HepG2 (cell line): ENCODE measurements around the gene CALY. TPM values are rescaled to one million over a fixed set of nuclear protein-coding genes. Genes with fewer than 3 reads are reported as not detected.

Experiments used
- ATAC-seq: fragments of 200-7000 bp; cut with Tn5 transposase; 3 replicates; pipeline ENCODE4 v1.9.1; 2020; ENCODE audit warnings: mild to moderate bottlenecking, moderate library complexity
- BruUV-seq: library from RNA; stranded (reverse); fragments of 400-500 nt; replicated peaks from 2 replicates; lab custom pipeline; 2021; lab: Mats Ljungman, UMichigan
- CTCF ChIA-PET: fragments of 300-600 bp; formaldehyde crosslinking; extraction: SDS; loops from one replicate; lab custom pipeline; 2021; ENCODE audit warnings: low total read pairs, inconsistent platforms, low intra/inter-chr PET ratio; lab: Yijun Ruan, JAX
- POLR2A ChIA-PET: fragments of 350-600 bp; sonication (Branson Sonifier 250); formaldehyde crosslinking; loops from one replicate; lab custom pipeline; 2020; ENCODE audit warnings: antibody characterized with exemption, inconsistent platforms; lab: Yijun Ruan, JAX
- DNase-seq: peaks from one replicate; pipeline ENCODE4 v3.0.0-alpha.2; 2015; ENCODE audit warnings: low spot score
- FAIRE-seq: peaks from 3 replicates; lab custom pipeline; 2011; peaks lifted over from hg19 to GRCh38; lab: Jason Lieb, UNC
- H2AFZ ChIP-seq: one replicate; pipeline ENCODE4 v1.6.1; 2011; ENCODE audit warnings: low read length, inconsistent platforms
- H3K27ac ChIP-seq: fragments of 300-600 bp; 3 replicates; pipeline ENCODE4 v1.8.0; 2011; ENCODE audit warnings: mixed run types, mild to moderate bottlenecking, mixed read lengths, low read length, inconsistent platforms; ENCODE audit not compliant: insufficient read depth; ENCODE audit errors: extremely low read length
- H3K27me3 ChIP-seq, 2 experiments: fragments of 200-600 bp in 1 of 2; 2 replicates in 1 of 2; 3 replicates in 1 of 2; pipeline versions ENCODE4 v1.6.0 to v1.8.0; 2011; ENCODE audit warnings: low read length in 2 of 2, mild to moderate bottlenecking in 2 of 2, moderate library complexity in 2 of 2, inconsistent platforms in 1 of 2; ENCODE audit not compliant: insufficient read depth in 2 of 2, control insufficient read depth in 1 of 2
- H3K36me3 ChIP-seq, 2 experiments: fragments of 200-600 bp in 1 of 2; replicated peaks in 1 of 2; 2 replicates in 1 of 2; 3 replicates in 1 of 2; pipeline versions ENCODE4 v1.5.1 to v1.8.0; 2011; ENCODE audit warnings: low read length in 2 of 2, inconsistent platforms in 1 of 2; ENCODE audit not compliant: insufficient read depth in 2 of 2, control insufficient read depth in 1 of 2
- H3K4me1 ChIP-seq: 2 replicates; pipeline ENCODE4 v1.5.1; 2012; ENCODE audit warnings: low read length, inconsistent platforms; ENCODE audit not compliant: insufficient read depth
- H3K4me2 ChIP-seq: 2 replicates; pipeline ENCODE4 v1.6.0; 2011; ENCODE audit warnings: low read depth, low read length, inconsistent platforms
- H3K4me3 ChIP-seq, 3 experiments: fragments of 200-600 bp in 1 of 3; sonication (generic), shearing (Covaris generic) in 1 of 3; replicated peaks in 1 of 3; 2 replicates each; pipeline ENCODE4 v1.5.1; 2011 to 2016; ENCODE audit warnings: low read length in 3 of 3, inconsistent platforms in 2 of 3, low read depth in 2 of 3, mild to moderate bottlenecking in 2 of 3, control low read depth in 1 of 3, mixed read lengths in 1 of 3; ENCODE audit not compliant: insufficient read depth in 1 of 3
- H3K79me2 ChIP-seq: one replicate; pipeline ENCODE4 v1.6.1; 2011; ENCODE audit warnings: low read length, inconsistent platforms; ENCODE audit not compliant: insufficient read depth
- H3K9ac ChIP-seq: 2 replicates; pipeline ENCODE4 v1.6.0; 2011; ENCODE audit warnings: mild to moderate bottlenecking, low read depth, low read length, inconsistent platforms; ENCODE audit not compliant: insufficient read depth
- H3K9me3 ChIP-seq: 2 replicates; pipeline ENCODE4 v1.5.1; 2012; ENCODE audit warnings: mild to moderate bottlenecking, low read length
- H4K20me1 ChIP-seq: 2 replicates; pipeline ENCODE4 v1.6.0; 2011; ENCODE audit warnings: inconsistent platforms, mild to moderate bottlenecking, low read length, moderate library complexity; ENCODE audit not compliant: insufficient read depth
- AGO2 ChIP-seq: fragments of 200-400 bp; formaldehyde crosslinking; optimal IDR thresholded peaks from 2 replicates; pipeline ENCODE3; 2017; ENCODE audit warnings: mild to moderate bottlenecking, low read depth, low read length, moderate library complexity
- CENPT ChIP-seq: sonication (generic); formaldehyde crosslinking; IDR thresholded peaks from 2 replicates; pipeline ENCODE4 v1.8.0; 2022; ENCODE audit warnings: low read depth, mild to moderate bottlenecking, moderate library complexity, missing genetic modification reagents
- POLR2G ChIP-seq: fragments of 200-400 bp; formaldehyde crosslinking; IDR thresholded peaks from 2 replicates; pipeline ENCODE4 v1.6.1; 2018; ENCODE audit warnings: mild to moderate bottlenecking, low read depth, low read length, moderate library complexity
- RBFOX2 ChIP-seq: fragments of 200-400 bp; formaldehyde crosslinking; IDR thresholded peaks from 2 replicates; pipeline ENCODE4 v1.6.1; 2017; ENCODE audit warnings: low read depth, mild to moderate bottlenecking, low read length
- RBM22 ChIP-seq: fragments of 200-400 bp; formaldehyde crosslinking; optimal IDR thresholded peaks from 2 replicates; pipeline ENCODE3; 2017; ENCODE audit warnings: mild to moderate bottlenecking, low read length, moderate library complexity
- TCF7L2 ChIP-seq: IDR thresholded peaks from 2 replicates; pipeline ENCODE4 v1.6.1; 2011; ENCODE audit warnings: mild to moderate bottlenecking, low read depth, low read length, moderate library complexity
- TMF1 ChIP-seq: sonication (generic); formaldehyde crosslinking; IDR thresholded peaks from 2 replicates; pipeline ENCODE4 v1.8.1; 2022; ENCODE audit warnings: low read depth, missing genetic modification reagents
- U2AF2 ChIP-seq: fragments of 200-400 bp; formaldehyde crosslinking; IDR thresholded peaks from 2 replicates; pipeline ENCODE4 v1.6.1; 2017; ENCODE audit warnings: low read depth, mild to moderate bottlenecking, low read length
- ZBTB42 ChIP-seq: sonication (generic); formaldehyde crosslinking; IDR thresholded peaks from 2 replicates; pipeline ENCODE4 v1.5.0; 2020; ENCODE audit warnings: mild to moderate bottlenecking, missing genetic modification reagents
- ZNF510 ChIP-seq: sonication (generic); formaldehyde crosslinking; IDR thresholded peaks from 2 replicates; pipeline ENCODE4 v1.4.0; 2020; ENCODE audit warnings: low read depth, mild to moderate bottlenecking, missing genetic modification reagents
- ZSCAN25 ChIP-seq: sonication (generic); formaldehyde crosslinking; IDR thresholded peaks from 2 replicates; pipeline ENCODE4 v1.8.0; 2022; ENCODE audit warnings: mild to moderate bottlenecking, missing genetic modification reagents
- WGBS: methylation state at CpG from one replicate; pipeline ENCODE4 v1.1.6; 2017; ENCODE audit warnings: low lambda C conversion rate; 5-methylcytosine and 5-hydroxymethylcytosine counted together
- in situ Hi-C: cut with HindIII; loops from 2 replicates; pipeline ENCODE4 v1.10.0; 2017; ENCODE audit warnings: low pct_unique_long_range_greater_than_20kb; ENCODE audit not compliant: extremely low pct_ligation_motif_present
- intact Hi-C: fragments of 100-400 bp; cut with micrococcal nuclease; formaldehyde crosslinking; loops from one replicate; pipeline ENCODE4 v1.10.0; 2022; ENCODE audit not compliant: unreplicated experiment
- polyA plus RNA-seq, 8 experiments: library from polyadenylated mRNA; depleted of rRNA in 3 of 8; stranded (reverse) in 7 of 8; unstranded in 1 of 8; fragments of >200 nt; fragmentation: Illumina TruSeq in 4 of 8; extraction: Trizol in 4 of 8; gene quantifications; 2 replicates each; pipeline versions ENCODE4 v1.2.1 to v1.2.3, GENCODE V29; 2011 to 2016; ENCODE audit warnings: low read depth in 4 of 8, missing spikeins in 1 of 8, mixed read lengths in 1 of 8; ENCODE audit not compliant: insufficient read depth in 1 of 8
- total RNA-seq, 5 experiments: library from RNA; depleted of rRNA; stranded (reverse); fragments of >200 nt; fragmentation: Illumina TruSeq; extraction: Trizol; gene quantifications; 2 replicates each; pipeline ENCODE4 v1.2.3, GENCODE V29; 2016; ENCODE audit warnings: low read depth in 1 of 5
- TF ChIP-seq, protein P1 (sequence below): sonication (generic); formaldehyde crosslinking; conservative IDR thresholded peaks from 2 replicates; pipeline ENCODE4 v1.8.0; 2022; ENCODE audit warnings: missing genetic modification reagents

CALY gene
- total and polyA plus RNA-seq, 2 of the 13 experiments (the other 11 are each of a cell fraction or from before 2014, with no cell fraction given) = 0.08 TPM; not detected in 1

DNA sequence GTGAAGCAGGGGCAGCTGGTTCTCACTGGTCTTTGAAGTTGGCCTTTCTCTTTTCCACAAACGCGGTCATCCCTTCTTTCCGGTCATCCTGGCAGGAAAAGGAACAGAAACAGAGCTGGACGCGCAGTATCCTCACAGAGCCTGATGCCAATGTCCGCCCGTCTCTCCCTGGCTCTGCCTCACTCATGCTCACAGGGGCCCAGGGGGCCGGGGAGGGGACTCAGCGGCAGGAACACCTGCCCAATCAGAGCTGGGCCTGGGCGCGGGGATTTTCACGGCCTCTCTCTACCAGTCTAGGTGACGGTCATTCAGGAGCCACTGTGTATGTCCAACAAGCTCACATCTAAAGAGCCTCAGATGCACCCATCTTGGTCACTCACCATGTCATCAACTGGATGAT is 26.1 kb upstream of the CALY start:
- POLR2A ChIA-PET = interaction anchor here (5.8 kb wide), 1 partner anchor 15 kb away, joined by 78 read pairs; the partner anchor contains the start of gene PAOX
- no peak for DNase-seq

GRCh38 chr10:133361773-133362441 is 25.2 kb upstream of the CALY start:
- WGBS = 91% methylated on average over 18 of the region's 18 CpGs
- Histone ChIP-seq H3K4me1 (peaks cover 25% of the 10 kb centered on the region), H3K27ac (no peak overlapping the region), H3K79me2 (peaks cover 4% of the 10 kb centered on the region), H3K4me2 (no peak overlapping the region), H3K27me3 (no peaks in the 10 kb centered on the region), H3K9ac (no peak overlapping the region), H3K4me3 (no peak overlapping the region), H3K36me3 (peaks cover 22 to 45% of the 10 kb centered on the region in 2 experiments), H2AFZ (no peak overlapping the region), H4K20me1 (no peaks in the 10 kb centered on the region), H3K9me3 (no peaks in the 10 kb centered on the region)
- no TSS peak for BruUV-seq
- no peak for FAIRE-seq
- ChIA-PET CTCF (no interaction called here), POLR2A (interaction anchor here (1.3 to 5.8 kb wide), 4 partner anchors 10 to 32 kb away, joined by 3 to 78 read pairs (median 31); partner anchors contain the start of genes ECHS1, MTG1, PAOX and PRAP1)
- DNase-seq = no peak
- in situ Hi-C loops = no loop called here
- ATAC-seq = no peak
- intact Hi-C loops = no loop called here
- TF ChIP-seq RBFOX2 = peak; percentile 30; the same call in 1 of the 2 replicates
- TF ChIP-seq U2AF2 = no peak
- TF ChIP-seq CENPT (CRISPR knock-in tag) = no peak
- TF ChIP-seq, protein P1, sequence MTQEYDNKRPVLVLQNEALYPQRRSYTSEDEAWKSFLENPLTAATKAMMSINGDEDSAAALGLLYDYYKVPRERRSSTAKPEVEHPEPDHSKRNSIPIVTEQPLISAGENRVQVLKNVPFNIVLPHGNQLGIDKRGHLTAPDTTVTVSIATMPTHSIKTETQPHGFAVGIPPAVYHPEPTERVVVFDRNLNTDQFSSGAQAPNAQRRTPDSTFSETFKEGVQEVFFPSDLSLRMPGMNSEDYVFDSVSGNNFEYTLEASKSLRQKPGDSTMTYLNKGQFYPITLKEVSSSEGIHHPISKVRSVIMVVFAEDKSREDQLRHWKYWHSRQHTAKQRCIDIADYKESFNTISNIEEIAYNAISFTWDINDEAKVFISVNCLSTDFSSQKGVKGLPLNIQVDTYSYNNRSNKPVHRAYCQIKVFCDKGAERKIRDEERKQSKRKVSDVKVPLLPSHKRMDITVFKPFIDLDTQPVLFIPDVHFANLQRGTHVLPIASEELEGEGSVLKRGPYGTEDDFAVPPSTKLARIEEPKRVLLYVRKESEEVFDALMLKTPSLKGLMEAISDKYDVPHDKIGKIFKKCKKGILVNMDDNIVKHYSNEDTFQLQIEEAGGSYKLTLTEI = no peak
- TF ChIP-seq POLR2G = peak; percentile 31; the same call in 1 of the 2 replicates
- TF ChIP-seq ZSCAN25 (CRISPR knock-in tag) = peak; percentile 67; the same call in 1 of the 2 replicates

More for the DNA sequence above, 26.1 kb upstream of the CALY start:
- H3K4me3 ChIP-seq = no peak overlapping the region
- no peak for FAIRE-seq
- no peaks in the 10 kb centered on the region for H3K79me2 ChIP-seq
- H2AFZ ChIP-seq = no peak overlapping the region
- intact Hi-C loops (no loop called here), in situ Hi-C loops (no loop called here)
- no peaks in the 10 kb centered on the region for H4K20me1 ChIP-seq
- TF ChIP-seq AGO2 = peak; percentile 47
- 0 out of 2 replicates have a peak, but pooled peaks have one; percentile 18 for TF ChIP-seq RBFOX2
- TF ChIP-seq TCF7L2 = no peak
- peak; percentile 58 for TF ChIP-seq RBM22
- TF ChIP-seq TMF1 (CRISPR knock-in tag) = no peak
- no peak for TF ChIP-seq ZBTB42 (CRISPR knock-in tag)
- no peak for TF ChIP-seq ZNF510 (CRISPR knock-in tag)
- H3K4me2 ChIP-seq = no peak overlapping the region
- no peak overlapping the region for H3K9ac ChIP-seq
- peaks cover 25% of the 10 kb centered on the region for H3K4me1 ChIP-seq
- H3K9me3 ChIP-seq = no peaks in the 10 kb centered on the region
- WGBS = 93% methylated on average over 9 of the region's 13 CpGs
- no peak overlapping the region for H3K27ac ChIP-seq
- ATAC-seq = no peak
- H3K36me3 ChIP-seq = peaks cover 23 to 45% of the 10 kb centered on the region in 2 experiments
- H3K27me3 ChIP-seq = no peaks in the 10 kb centered on the region
- CTCF ChIA-PET = no interaction called here
- BruUV-seq = no TSS peak
